Gastrocnemius medialis (tissue), 4 donors: ENCODE results near the gene SLC37A1. TPM values are rescaled to one million over a fixed set of nuclear protein-coding genes. Genes with fewer than 3 reads are reported as not detected.

Experiments used
- ATAC-seq, 2 donors: fragments of 150-250 bp; one replicate each; pipeline ENCODE4 v1.9.1; 2016
- DNase-seq, 2 donors: peaks; one replicate each; pipeline ENCODE4 v3.0.0-alpha.2; 2019
- H3K27ac ChIP-seq, 4 donors: fragments of 200-600 bp; sonication (generic); 1 replicate in 1 of 4; 2 replicates in 3 of 4; pipeline ENCODE4 v1.5.1; 2016 to 2018; ENCODE audit warnings: mild to moderate bottlenecking in 2 of 4, moderate library complexity in 1 of 4
- H3K27me3 ChIP-seq, 3 donors: fragments of 200-600 bp; sonication (generic) in 2 of 3; 1 replicate in 1 of 3; 2 replicates in 2 of 3; pipeline versions ENCODE4 v1.5.1 to v1.6.0; 2016 to 2019; ENCODE audit warnings: mild to moderate bottlenecking in 1 of 3, moderate library complexity in 1 of 3
- H3K36me3 ChIP-seq, 2 donors: fragments of 200-600 bp; sonication (generic) in 1 of 2; one replicate each; pipeline ENCODE4 v1.5.1; 2017 to 2018
- H3K4me1 ChIP-seq, 2 donors: fragments of 200-600 bp; sonication (generic) in 1 of 2; one replicate each; pipeline ENCODE4 v1.5.1; 2016 to 2017; ENCODE audit warnings: mild to moderate bottlenecking in 2 of 2
- H3K4me3 ChIP-seq, 4 donors: fragments of 200-600 bp; sonication (generic) in 3 of 4; 1 replicate in 1 of 4; 2 replicates in 3 of 4; pipeline ENCODE4 v1.5.1; 2016 to 2019; ENCODE audit warnings: mild to moderate bottlenecking in 2 of 4
- H3K9me3 ChIP-seq, 3 donors: fragments of 200-600 bp; sonication (generic) in 2 of 3; 1 replicate in 1 of 3; 2 replicates in 2 of 3; pipeline ENCODE4 v1.5.1; 2016 to 2019
- POLR2A ChIP-seq, 2 donors: fragments of 450-650 bp; IDR thresholded peaks; one replicate each; pipeline ENCODE4 v1.6.1; 2017; ENCODE audit warnings: antibody characterized with exemption in 2 of 2, mild to moderate bottlenecking in 2 of 2, moderate library complexity in 2 of 2
- in situ Hi-C, 4 donors: fragments of 200-750 bp; cut with MboI; loops; one replicate each; pipeline versions ENCODE4 v1.15.0 to v1.8.0; 2017; ENCODE audit warnings: low sequenced_read_pairs in 4 of 4
- intact Hi-C: fragments of 100-400 bp; cut with DNase I; formaldehyde crosslinking; loops from one replicate; pipeline ENCODE4 v1.15.1; 2023; ENCODE audit warnings: low total_unique reads
- total RNA-seq, 4 donors: library from RNA; depleted of rRNA; stranded (reverse); fragments of >200 nt; gene quantifications; one replicate each; pipeline versions ENCODE4 v1.1.0 to v1.2.3, GENCODE V29; 2016
- TF ChIP-seq, protein P1 (sequence below), 5 experiments: fragments of 450-650 bp in 3 of 5; fragments of 200-600 bp in 2 of 5; sonication (generic) in 2 of 5; IDR thresholded peaks in 4 of 5; conservative IDR thresholded peaks in 1 of 5; 1 replicate in 4 of 5; 2 replicates in 1 of 5; pipeline ENCODE4 v1.5.1; 2016 to 2019; ENCODE audit warnings: antibody characterized with exemption in 5 of 5, mild to moderate bottlenecking in 3 of 5, moderate library complexity in 3 of 5

SLC37A1 gene
- total RNA-seq, 4 donors from 2014 or later = 8.3 to 16.1 (median 12.4) TPM

GRCh38 chr21:42545317-42545716 lies 31.7 kb downstream of the SLC37A1 start:
- ATAC-seq (no peak), DNase-seq (no peak)
- Histone ChIP-seq H3K27ac (no peak overlapping the region), H3K4me3 (no peak overlapping the region), H3K9me3 (no peaks in the 10 kb centered on the region), H3K4me1 (no peaks in the 10 kb centered on the region), H3K27me3 (no peaks in the 10 kb centered on the region), H3K36me3 (peaks cover 0 to 51% of the 10 kb centered on the region in 2 donors)
- in situ Hi-C loops (no loop called here), intact Hi-C loops (no loop called here)
- TF ChIP-seq, protein P1, sequence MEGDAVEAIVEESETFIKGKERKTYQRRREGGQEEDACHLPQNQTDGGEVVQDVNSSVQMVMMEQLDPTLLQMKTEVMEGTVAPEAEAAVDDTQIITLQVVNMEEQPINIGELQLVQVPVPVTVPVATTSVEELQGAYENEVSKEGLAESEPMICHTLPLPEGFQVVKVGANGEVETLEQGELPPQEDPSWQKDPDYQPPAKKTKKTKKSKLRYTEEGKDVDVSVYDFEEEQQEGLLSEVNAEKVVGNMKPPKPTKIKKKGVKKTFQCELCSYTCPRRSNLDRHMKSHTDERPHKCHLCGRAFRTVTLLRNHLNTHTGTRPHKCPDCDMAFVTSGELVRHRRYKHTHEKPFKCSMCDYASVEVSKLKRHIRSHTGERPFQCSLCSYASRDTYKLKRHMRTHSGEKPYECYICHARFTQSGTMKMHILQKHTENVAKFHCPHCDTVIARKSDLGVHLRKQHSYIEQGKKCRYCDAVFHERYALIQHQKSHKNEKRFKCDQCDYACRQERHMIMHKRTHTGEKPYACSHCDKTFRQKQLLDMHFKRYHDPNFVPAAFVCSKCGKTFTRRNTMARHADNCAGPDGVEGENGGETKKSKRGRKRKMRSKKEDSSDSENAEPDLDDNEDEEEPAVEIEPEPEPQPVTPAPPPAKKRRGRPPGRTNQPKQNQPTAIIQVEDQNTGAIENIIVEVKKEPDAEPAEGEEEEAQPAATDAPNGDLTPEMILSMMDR (IDR thresholded peaks at IDR 0.05 in 4 of 5, conservative IDR thresholded peaks at IDR 0.05 in 1 of 5) = no peak
- no peak for TF ChIP-seq POLR2A (IDR thresholded peaks at IDR 0.05)

- in situ Hi-C loops (no loop called here), intact Hi-C loops (no loop called here)
- H3K9me3 ChIP-seq = no peaks in the 10 kb centered on the region
- ATAC-seq (no peak), DNase-seq (no peak)
- no peak for TF ChIP-seq POLR2A (IDR thresholded peaks at IDR 0.05)
- TF ChIP-seq, protein P1 (IDR thresholded peaks at IDR 0.05 in 4 of 5, conservative IDR thresholded peaks at IDR 0.05 in 1 of 5) = no peak
- H3K36me3 ChIP-seq = peaks cover 0 to 51% of the 10 kb centered on the region in 2 donors
- no peak overlapping the region for H3K27ac ChIP-seq
- H3K27me3 ChIP-seq = no peaks in the 10 kb centered on the region
- no peak overlapping the region for H3K4me3 ChIP-seq
- no peaks in the 10 kb centered on the region for H3K4me1 ChIP-seq
Observed at GRCh38 chr21:42545745-42546144, 32.1 kb downstream of the SLC37A1 start.

GRCh38 chr21:42546433-42546832 lies 32.8 kb downstream of the SLC37A1 start:
- ATAC-seq (no peak), DNase-seq (no peak)
- no peaks in the 10 kb centered on the region for H3K4me1 ChIP-seq
- no peaks in the 10 kb centered on the region for H3K9me3 ChIP-seq
- no peak for TF ChIP-seq POLR2A (IDR thresholded peaks at IDR 0.05)
- TF ChIP-seq, protein P1 (IDR thresholded peaks at IDR 0.05 in 4 of 5, conservative IDR thresholded peaks at IDR 0.05 in 1 of 5) = no peak
- in situ Hi-C loops (no loop called here), intact Hi-C loops (no loop called here)
- H3K27ac ChIP-seq = no peak overlapping the region
- peaks cover 0 to 51% of the 10 kb centered on the region in 2 donors for H3K36me3 ChIP-seq
- H3K27me3 ChIP-seq = no peaks in the 10 kb centered on the region
- no peak overlapping the region for H3K4me3 ChIP-seq

- H3K4me1 ChIP-seq = no peaks in the 10 kb centered on the region
- no peak for TF ChIP-seq POLR2A (IDR thresholded peaks at IDR 0.05)
- TF ChIP-seq, protein P1 (IDR thresholded peaks at IDR 0.05 in 4 of 5, conservative IDR thresholded peaks at IDR 0.05 in 1 of 5) = no peak
- ATAC-seq (no peak), DNase-seq (peak in 1 of 2 donors; percentile 10)
- H3K27ac ChIP-seq = no peak overlapping the region
- H3K4me3 ChIP-seq = no peak overlapping the region
- intact Hi-C loops (no loop called here), in situ Hi-C loops (no loop called here)
- H3K9me3 ChIP-seq = no peaks in the 10 kb centered on the region
- H3K27me3 ChIP-seq = no peaks in the 10 kb centered on the region
- H3K36me3 ChIP-seq = peaks cover 0 to 51% of the 10 kb centered on the region in 2 donors
Observed at GRCh38 chr21:42547001-42547905, 33.6 kb downstream of the SLC37A1 start.
